Left ventricle myocardium inferior (tissue), 1 donor: ENCODE results near the gene GPC6. TPM values are rescaled to one million over a fixed set of nuclear protein-coding genes. Genes with fewer than 3 reads are reported as not detected.

Experiments
- DNase-seq: peaks from one replicate; pipeline ENCODE4 v3.0.0-alpha.2; 2020
- H3K27ac ChIP-seq: fragments of 200-600 bp; replicated peaks from 2 replicates; pipeline ENCODE4 v1.8.0; 2021
- H3K27me3 ChIP-seq: fragments of 200-600 bp; 2 replicates; pipeline ENCODE4 v1.8.0; 2021; ENCODE audit warnings: low read depth
- H3K36me3 ChIP-seq: fragments of 200-600 bp; 2 replicates; pipeline ENCODE4 v1.8.0; 2021
- H3K4me1 ChIP-seq: fragments of 200-600 bp; 2 replicates; pipeline ENCODE4 v1.8.0; 2021
- H3K4me3 ChIP-seq: fragments of 200-600 bp; 2 replicates; pipeline ENCODE4 v1.8.0; 2021; ENCODE audit warnings: mild to moderate bottlenecking, moderate library complexity
- H3K9me3 ChIP-seq: fragments of 200-600 bp; replicated peaks from 2 replicates; pipeline ENCODE4 v1.8.0; 2021
- CTCF ChIP-seq: fragments of 200-600 bp; IDR thresholded peaks from 2 replicates; pipeline ENCODE4 v1.8.0; 2021; ENCODE audit warnings: antibody characterized with exemption, mild to moderate bottlenecking, borderline replicate concordance
- intact Hi-C: fragments of 100-400 bp; cut with micrococcal nuclease; formaldehyde crosslinking; loops from one replicate; pipeline ENCODE4 v1.11.0; 2022
- total RNA-seq: library from RNA; stranded (reverse); fragmentation: NEBNext Ultra II Directional; extraction: Animal tissue kit (Norgen Biotek cat#: 25700); gene quantifications from one replicate; pipeline ENCODE4 v1.2.1, GENCODE V29; 2021
- donor health status: DM: no; HTN: yes; CAD: no; lungs with severe emphysema.

Gene GPC6
- total RNA-seq, 1 donor from 2014 or later, result 1.8 TPM

DNA sequence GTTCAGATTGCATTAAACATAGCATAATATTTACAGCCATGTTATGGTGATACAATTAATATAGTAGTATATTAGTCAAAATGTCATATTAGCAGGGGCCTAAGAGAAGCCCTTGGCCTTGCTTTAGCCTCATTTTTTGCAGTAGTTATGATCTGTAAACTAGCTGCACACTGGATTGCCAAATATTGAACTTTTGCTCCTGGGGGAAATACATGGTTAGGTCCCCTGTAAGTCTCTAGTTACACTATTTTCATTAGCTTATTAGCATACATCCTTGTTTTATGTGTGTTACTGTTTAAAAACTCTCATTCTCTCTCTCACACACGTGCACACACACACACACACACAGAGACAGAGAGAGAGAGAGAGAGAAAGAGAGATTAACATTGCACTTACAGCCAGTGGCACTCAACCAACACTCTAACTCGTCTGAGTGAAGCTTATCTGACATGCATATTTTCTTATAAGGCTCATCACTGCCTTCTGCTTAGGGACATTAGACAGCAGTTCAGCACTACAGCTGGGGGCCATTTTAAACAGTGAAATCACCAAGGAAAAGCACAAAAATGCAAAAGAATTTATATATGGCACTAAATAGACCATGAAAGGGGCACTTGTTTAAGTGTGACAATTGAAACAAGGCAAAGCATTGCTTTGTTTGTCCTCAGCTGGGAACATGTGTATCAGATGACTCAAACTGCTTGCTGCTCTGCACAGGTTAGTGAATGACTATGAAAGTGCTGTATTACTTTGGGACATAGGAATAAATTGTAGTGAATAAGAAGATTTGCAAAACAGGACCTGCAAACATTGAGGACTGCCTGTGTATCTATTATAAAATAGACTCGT is 278.7 kb downstream of the GPC6 start:
- no peak overlapping the region for H3K4me3 ChIP-seq
- H3K36me3 ChIP-seq, result no peaks in the 10 kb centered on the region
- no peak for TF ChIP-seq CTCF
- peaks cover 9% of the 10 kb centered on the region for H3K4me1 ChIP-seq
- DNase-seq, result no peak
- intact Hi-C loops, result no loop called here
- no peak overlapping the region for H3K27ac ChIP-seq
- no peaks in the 10 kb centered on the region for H3K9me3 ChIP-seq
- H3K27me3 ChIP-seq, result peaks cover 7% of the 10 kb centered on the region

DNA sequence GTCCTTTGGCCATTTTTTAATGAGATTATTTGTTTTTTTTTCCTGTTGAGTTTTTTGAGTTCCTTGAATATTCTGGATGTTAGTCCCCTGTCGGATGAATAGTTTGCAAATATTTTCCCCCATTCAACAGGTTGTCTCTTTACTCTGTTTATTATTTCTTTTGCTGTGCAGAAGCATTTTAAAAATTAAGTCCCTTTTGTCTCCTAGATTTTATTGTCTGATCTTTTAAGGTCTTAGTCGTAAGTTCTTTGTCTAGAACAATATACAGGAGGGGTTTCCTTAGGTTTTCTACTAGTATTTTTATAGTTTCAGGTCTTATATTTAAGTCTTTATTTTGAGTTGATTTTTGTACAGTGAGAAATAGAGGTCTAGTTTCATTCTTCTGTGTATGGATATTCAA is 284.4 kb downstream of the GPC6 start:
- no peak overlapping the region for H3K27ac ChIP-seq
- H3K36me3 ChIP-seq, result no peaks in the 10 kb centered on the region
- no peaks in the 10 kb centered on the region for H3K27me3 ChIP-seq
- intact Hi-C loops, result no loop called here
- H3K4me1 ChIP-seq, result no peaks in the 10 kb centered on the region
- DNase-seq, result no peak
- no peaks in the 10 kb centered on the region for H3K9me3 ChIP-seq
- TF ChIP-seq CTCF, result no peak
- no peak overlapping the region for H3K4me3 ChIP-seq

DNA sequence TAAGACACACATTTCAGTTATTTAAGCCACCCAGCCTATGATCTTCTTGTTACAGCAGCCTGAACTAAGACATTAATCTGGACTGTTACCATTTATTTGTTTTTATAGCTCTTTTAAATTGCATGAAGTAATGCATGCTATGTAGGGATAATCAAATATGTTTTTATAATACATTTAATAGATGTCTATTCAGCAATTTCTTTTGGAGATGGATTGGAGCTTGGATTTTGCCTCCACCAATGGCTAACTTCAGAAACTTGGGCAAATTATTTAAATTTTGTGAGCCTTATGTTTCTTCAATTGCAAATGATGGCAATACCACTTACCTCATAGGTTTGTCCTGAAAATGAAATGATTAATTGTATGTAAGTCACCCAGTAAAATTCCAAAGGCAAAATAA is 288.7 kb downstream of the GPC6 start:
- no peak for TF ChIP-seq CTCF
- H3K4me1 ChIP-seq, result no peaks in the 10 kb centered on the region
- no peak overlapping the region for H3K4me3 ChIP-seq
- no peaks in the 10 kb centered on the region for H3K36me3 ChIP-seq
- no peak overlapping the region for H3K27ac ChIP-seq
- intact Hi-C loops, result no loop called here
- H3K27me3 ChIP-seq, result no peaks in the 10 kb centered on the region
- no peak for DNase-seq
- H3K9me3 ChIP-seq, result no peaks in the 10 kb centered on the region

- Histone ChIP-seq H3K4me3 (no peak overlapping the region), H3K27ac (no peak overlapping the region), H3K4me1 (no peaks in the 10 kb centered on the region), H3K9me3 (no peaks in the 10 kb centered on the region), H3K27me3 (no peaks in the 10 kb centered on the region), H3K36me3 (no peaks in the 10 kb centered on the region)
- intact Hi-C loops, result no loop called here
- no peak for DNase-seq
- TF ChIP-seq CTCF, result no peak
Measured at GRCh38 chr13:93517658-93518057, 291.1 kb downstream of the GPC6 start.

DNA sequence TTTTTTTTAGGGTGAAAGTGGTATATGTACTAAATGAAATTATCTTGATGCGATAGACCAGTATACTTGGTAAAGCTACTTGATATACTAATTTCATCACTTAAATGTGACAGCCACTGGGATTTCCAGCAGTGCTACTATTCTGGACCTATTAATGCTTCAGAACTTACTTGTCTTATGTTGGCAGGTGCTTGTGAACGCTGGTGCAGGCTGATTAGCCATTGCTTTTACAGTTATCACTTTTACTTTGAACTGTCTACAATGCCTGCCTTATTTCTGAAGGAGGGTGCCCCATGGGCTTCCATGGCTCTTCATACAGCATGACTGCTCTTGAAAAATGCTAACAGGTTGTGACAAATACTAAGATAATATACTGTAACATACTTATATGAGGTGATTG is 294.7 kb downstream of the GPC6 start:
- no peak for TF ChIP-seq CTCF
- Histone ChIP-seq H3K4me1 (no peaks in the 10 kb centered on the region), H3K27ac (no peak overlapping the region), H3K4me3 (no peak overlapping the region), H3K27me3 (no peaks in the 10 kb centered on the region), H3K9me3 (no peaks in the 10 kb centered on the region), H3K36me3 (no peaks in the 10 kb centered on the region)
- intact Hi-C loops, result no loop called here
- no peak for DNase-seq
